Measurements from ENCODE around the gene PNMA1.

PNMA1 gene

DNA sequence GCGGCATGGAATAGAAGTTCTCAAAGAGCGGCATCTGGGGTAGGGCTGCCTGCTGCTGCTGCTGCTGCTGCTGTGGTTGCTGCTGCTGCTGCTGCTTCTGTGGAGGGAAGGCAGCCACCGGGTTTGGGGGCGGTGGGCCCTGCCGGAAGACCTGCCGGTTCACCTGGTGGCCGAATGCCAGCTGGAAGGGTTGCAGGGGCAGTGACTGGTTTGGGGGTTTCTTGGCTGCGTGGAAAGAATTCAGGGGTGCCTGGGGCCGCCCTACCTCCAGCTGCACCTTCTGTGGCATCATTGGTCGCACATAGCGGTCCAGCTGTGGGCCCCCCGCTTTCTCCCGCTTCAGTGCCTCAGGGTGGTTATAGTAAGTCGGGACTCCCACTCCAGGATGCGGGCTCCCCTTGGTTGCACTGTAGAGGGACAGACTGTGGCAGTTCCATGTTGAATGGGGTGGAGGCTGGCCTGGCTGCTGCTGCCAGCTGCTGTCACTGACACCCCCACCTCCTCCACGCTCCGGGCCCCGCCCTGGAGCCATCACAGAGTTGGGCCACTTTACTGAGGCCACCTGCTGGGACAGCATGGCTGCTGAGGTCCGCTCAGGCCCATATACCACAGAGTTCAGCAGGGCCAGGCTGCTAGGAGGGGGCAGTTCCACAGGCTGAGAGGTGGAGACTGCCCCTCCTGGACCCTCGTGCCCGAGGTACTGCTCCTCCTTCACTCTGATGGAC, 25.2 kb upstream of the PNMA1 start:
- no peak for DNase-seq (ENCODE audit: low read depth in 1 of 2, low spot score in 1 of 2)

DNA sequence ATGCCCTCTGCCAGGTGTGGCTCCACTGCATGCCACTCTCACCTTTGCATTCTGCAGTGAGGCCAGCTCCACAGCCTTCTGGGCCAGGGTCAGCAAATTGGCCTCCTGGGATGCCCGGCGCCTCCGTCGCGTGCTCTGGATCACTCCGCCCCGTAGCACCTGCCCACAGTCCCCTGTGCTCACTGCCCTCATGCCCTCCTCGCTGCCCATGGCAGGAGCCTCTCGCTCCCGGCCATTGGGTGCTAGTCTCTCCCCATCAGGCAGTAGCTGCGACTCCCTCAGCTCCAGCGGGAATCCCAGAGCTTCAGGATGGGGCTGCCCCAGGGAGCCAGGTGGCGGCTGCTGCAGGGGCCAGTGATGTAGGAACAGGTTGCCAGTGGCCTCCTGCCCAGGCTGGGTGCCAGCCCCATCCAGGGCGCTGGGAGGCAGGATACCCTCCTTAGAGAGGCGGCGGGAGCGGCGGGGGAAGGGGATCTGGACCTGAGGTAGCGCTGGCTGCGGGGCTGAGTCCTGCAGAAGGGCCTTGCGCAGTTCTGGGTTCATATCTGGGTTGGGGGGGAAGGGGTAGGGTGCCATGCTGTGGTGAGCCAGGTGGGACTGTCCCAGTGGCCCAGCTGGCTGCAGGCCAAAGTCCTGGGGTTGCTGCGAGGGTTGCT, 24.5 kb upstream of the PNMA1 start:
- no peak for DNase-seq (ENCODE audit: low read depth in 1 of 2, low spot score in 1 of 2)

DNA sequence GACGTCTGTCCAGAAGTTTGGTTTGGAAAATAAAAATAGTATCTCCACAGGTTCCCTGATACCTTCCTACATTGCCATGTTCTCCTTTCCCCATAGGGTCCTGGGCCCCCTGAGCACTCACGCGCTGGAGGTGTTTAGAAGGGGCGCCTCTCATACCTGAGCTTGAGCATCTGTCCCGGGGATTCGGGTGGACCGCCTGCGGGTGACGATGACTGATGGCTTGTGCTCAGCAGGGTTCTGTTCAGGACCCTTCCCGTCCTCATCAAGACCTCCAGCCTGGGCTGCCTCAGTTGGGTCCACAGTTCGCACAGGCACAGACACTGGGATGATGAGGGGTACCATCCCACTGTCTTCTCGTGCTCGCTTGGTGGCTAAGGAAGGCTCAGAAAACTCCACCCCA, 22.7 kb upstream of the PNMA1 start:
- DNase-seq (ENCODE audit: low read depth in 1 of 2, low spot score in 1 of 2): no peak

DNA sequence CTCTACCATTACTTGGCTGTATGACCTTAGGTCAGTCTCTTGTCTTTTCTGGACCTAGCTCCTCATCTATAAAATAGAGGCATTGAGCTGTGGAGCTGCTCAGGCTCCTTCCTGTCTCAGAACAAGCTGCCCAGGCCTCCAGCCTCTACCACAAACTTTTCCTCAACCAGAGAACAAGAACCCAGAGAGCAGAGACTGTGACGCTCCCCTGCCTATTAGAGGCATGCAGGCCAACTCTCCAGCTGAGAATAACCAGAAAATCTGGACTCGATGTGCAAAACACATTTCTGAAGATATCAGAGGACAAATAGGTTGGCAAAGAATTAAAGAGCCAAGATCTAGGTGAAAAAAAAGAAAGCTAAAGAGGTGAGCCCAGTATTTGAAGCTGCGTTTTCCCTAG, 17.8 kb upstream of the PNMA1 start:
- no peak for DNase-seq (ENCODE audit: low read depth in 1 of 2, low spot score in 1 of 2)

DNA sequence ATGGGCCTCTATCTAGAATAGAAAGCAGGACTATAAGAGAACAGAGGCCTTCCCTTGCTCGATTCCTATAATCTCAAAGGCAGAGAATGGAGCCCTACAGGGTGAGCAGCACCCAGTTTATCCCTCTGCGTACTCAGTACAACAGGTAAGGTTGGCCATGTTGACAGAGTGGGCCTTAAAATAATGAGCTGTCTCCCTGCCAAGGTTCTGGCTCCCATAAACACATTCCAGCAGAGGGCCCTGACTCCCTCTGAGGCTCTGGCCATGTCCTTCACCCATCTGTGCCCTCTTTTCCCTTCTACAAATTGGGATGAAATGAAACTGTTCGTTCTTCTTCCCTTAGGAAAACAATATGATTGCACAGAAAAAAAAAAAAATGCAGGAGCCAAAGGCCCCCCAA, 16.9 kb upstream of the PNMA1 start:
- DNase-seq (ENCODE audit: low read depth in 1 of 2, low spot score in 1 of 2): no peak

DNA sequence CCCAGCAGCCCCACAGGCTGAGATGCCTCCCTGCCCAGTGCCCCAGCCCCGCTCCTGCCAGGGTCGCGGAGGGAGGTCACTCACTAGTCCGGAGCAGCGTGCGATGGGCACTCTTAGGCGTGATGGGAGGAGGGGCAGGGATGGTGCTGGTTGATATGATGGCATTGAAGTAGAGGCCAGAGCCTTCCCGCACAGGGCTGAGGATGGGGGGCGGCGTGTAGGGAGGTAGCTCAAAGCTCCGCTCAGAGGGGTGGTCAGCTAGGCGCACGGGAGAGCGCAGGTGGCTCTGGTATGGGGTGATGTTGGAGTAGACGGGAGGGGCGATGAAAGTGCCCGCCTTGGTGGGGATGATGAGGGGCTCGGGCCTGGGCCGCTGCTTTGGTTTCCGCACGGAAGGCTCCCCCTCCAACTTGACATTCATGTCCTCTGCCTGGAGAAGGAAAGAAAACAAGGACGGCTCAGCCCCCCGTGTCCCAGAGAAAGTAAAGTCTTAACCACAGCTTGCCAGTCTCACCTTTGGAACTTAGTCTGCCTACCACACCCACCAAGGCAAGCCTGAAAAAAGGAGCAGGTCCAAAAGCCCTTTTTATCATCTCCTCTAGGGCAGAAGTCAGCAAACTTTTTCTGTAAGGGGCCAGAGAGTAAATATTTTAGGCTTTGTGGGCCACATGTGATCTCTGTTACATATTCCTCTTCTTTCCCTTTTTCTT, 15.5 kb upstream of the PNMA1 start:
- no peak for DNase-seq (ENCODE audit: low read depth in 1 of 2, low spot score in 1 of 2)

DNA sequence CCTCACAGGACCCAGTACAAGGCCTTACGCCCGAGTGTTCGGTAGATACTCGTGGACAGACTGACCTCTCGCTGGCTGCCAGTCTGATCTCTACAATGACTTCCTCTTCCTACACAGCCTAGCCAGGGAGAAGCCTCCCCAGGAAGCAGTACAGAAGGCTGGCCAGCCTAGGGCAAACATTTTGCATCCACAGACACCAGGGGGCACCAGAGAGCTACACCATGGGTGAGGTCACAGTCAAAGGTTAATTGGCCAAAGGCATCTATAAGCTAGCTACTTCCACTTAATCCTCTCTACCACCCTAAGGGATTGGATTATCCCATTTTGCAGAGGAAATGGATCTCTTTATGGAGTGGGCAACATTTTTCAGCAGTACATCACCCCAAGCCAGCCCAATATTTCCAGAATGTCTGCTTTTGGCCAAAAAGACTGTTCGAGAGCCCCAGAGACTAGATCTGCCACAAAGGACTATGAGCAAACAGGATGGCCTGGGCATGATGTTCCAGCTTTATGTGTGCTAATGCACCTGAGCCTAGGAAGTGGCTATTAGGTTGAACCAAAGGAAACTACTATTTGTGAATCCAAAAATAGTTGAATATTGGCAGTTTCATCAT, 14.6 kb upstream of the PNMA1 start:
- peak; percentile 74 for DNase-seq (ENCODE audit: low read depth in 1 of 2, low spot score in 1 of 2)

DNA sequence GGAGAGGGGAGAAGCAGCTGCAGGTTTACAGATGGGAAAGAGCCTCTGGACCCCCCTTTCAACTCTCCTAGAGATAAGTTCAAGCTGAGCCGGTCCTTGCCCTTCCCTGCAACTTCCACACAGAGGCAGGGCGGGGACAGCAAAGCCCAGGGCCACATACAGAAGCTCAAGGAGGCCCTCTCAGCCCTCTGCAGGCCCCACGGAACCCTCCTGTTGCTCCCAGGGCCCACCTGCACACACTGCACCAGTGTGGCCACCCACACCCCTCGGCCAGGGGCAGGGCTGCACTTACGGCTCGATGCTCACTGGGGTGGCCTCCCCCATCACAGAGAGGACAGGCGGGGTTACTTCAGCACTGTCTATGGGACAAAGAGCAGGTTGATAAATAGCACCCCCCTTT, 13.0 kb upstream of the PNMA1 start:
- no peak for DNase-seq (ENCODE audit: low read depth in 1 of 2, low spot score in 1 of 2)

DNA sequence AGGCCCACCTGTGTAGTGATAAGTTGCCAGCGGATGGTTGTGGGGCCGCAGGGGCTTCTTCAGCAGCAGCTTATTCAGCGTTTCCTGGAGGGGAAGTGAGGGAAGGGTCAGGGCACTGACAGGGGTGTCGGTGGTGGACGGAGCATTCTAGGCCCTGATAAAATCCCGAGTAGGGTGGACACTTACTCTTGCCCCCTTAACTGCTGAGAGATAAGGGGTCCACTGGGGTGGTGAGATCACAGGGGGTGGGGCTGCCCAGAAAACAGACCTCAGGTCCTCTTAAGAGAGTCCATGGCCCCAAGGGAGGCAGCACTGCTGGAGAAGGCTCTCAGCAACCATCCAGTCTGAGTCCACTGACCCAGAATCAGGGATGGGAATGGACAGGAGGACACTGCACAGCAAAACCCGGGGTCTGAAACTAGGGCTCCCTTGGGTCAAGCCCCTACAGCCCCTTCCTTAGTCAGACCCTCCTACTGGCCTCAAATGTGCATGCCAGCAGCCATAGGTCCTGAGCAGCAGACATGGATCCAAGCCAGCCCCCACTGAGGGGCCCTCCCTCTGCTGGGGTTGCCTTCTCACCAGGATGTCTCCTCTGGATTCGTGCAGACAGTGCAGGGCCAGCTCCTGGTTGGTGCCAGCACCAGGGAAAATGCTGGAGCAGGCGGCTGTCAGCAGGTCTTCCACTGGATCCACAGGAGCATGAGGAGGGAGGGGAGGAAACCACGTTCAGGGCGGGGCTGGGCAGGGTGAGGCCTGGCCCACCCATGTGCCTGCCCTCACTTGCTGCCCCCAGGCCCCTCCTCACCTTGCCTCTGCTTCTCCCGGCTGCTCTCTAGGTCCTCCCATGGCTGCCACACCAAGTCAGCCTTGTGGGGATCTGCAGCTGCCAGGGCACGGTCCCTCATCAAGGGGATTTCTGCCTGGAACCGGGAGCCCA, 12.1 kb upstream of the PNMA1 start:
- DNase-seq (ENCODE audit: low read depth in 1 of 2, low spot score in 1 of 2): no peak

DNA sequence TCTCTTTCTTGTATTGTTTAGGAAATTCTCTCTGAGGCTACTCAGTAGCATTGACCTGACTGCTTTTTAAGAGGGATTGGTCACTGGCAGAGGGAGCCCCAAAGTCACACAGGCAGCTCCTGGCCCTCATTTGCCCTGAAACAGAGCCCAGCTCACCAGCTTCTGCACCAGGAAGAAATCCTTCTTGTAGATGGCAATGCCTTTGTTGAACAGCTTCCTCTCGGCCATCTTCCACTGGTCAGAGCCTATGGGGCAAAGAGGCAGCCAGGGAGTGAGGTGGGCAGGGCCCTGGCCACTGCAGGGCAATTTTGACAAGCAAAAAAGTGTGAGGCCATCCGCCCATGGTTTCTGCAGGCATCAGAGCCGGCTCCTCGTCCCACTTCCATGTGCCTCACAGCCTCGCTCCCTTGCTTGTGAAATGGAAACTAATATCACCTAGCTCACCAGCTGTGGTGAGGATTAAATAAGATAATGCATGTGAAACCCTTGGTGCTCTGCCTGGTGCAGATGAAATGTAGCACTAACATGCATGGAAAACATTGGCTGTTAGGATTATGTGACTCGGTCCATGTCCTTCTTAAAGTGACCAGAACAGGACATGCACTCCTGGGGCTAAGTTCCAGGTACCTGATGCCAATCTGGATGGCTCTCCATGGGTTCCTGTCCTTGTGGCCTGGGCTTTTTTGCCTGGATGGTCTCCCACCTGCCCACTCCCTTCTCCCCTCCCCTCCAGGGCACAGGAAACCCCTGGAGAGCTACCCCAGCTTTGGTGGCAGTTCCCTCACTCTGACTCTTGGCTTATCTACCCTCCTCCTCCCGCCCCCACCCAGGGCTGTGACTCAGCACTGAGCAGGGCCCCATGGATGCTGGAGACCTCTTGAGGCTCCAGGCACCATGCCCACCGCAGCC, 11.2 kb upstream of the PNMA1 start:
- peak in 1 of 2 donors; percentile 20 for DNase-seq (ENCODE audit: low read depth in 1 of 2, low spot score in 1 of 2)

DNA sequence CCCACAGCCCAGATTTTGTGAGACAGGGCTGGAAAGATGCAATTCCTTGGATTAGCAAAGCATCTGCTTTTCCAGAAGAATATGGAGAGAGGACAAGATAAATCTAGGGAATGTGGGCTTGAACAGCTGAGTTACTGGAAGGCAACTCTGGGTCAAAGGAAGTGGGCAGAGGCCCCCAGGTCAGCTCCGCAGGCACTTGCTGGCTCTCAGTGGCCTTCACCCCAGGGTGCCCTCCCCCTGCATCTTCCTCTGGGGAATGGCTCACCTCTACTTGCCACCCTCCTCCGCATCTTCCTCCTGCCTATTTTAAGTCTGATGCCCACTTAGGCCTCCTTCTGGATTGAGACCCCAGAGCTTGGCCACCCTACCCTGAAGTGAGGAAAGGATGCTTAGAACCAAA, 10.5 kb upstream of the PNMA1 start:
- no peak for DNase-seq (ENCODE audit: low read depth in 1 of 2, low spot score in 1 of 2)

DNA sequence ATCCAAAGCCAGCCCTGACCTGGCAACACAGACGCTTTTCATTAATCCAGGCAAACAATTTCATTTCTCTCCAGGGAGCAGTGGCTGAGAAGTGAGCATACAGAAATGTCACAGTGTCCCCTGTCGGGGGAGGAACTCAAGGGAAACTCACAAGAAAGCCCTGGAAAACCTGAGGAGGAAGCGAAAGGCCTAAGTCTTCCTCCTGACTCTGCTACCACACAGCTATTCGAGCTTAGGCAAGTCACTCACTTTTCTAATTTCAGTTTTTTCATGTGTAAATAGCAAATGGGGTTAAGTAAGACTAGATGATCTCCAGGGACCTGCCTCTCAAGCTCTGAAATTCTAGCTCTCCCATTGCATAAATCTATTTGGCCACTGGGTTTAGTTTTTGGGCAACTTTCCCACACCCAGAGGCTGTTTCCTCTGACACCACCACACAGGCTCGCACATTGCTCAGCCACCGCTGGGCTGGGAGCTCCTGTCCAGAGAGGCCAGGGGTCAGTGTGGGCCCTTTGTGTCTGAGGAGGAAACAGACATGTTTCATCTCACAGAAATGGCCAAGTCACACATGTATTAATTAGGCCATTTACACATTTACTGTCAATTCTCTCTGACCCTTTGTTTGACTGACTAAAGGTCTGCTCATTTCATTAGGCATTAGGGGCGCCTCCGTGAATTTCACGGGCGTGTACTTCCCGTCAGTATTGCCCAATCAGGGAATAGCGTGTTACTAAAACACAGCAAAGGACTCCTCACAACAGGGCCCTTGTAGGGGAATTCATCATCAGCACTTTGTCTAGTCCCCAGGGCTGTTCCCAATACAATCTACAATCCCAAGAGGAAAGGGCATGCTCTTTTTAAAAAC, 9.8 kb upstream of the PNMA1 start:
- DNase-seq (ENCODE audit: low read depth in 1 of 2, low spot score in 1 of 2): no peak

DNA sequence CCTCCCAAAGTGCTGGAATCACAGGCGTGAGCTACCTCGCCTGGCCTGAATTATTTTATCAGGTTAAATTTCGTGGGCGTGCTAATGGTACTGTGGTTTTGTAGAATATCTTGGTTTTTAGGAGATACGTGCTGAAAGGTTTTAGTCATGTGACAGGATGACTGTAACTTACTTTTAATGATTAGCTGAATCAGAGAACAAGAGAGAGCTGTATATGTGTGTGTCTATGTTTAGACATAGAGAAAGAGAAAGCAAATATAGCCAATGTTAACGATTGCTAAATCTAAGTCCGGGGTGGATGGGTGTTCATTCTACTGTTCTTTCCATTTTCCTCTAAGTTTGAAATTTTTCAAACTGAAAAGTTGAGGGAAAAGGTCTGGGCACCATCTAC, 9.2 kb upstream of the PNMA1 start:
- no peak for DNase-seq (ENCODE audit: low read depth in 1 of 2, low spot score in 1 of 2)

DNA sequence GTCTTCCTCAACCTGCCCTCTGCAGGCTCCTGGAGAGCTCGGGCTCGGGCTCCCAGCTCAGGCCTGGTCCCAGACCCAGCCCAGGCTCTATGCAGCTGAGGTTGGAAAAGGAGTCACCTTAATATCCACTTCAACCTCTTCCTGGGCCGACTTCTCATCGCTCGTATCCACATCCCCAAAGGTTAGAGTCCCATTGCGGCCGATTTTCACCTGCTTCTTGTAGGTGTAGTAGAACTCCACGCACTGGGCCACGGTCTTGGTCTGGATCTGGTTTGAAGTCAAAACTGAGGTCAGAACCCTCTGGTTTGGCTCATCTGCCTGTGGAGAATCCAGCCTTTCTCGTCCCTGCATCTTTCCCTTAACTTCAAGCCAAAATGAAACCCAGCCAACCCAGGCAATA, 8.4 kb upstream of the PNMA1 start:
- DNase-seq (ENCODE audit: low read depth in 1 of 2, low spot score in 1 of 2): no peak

DNA sequence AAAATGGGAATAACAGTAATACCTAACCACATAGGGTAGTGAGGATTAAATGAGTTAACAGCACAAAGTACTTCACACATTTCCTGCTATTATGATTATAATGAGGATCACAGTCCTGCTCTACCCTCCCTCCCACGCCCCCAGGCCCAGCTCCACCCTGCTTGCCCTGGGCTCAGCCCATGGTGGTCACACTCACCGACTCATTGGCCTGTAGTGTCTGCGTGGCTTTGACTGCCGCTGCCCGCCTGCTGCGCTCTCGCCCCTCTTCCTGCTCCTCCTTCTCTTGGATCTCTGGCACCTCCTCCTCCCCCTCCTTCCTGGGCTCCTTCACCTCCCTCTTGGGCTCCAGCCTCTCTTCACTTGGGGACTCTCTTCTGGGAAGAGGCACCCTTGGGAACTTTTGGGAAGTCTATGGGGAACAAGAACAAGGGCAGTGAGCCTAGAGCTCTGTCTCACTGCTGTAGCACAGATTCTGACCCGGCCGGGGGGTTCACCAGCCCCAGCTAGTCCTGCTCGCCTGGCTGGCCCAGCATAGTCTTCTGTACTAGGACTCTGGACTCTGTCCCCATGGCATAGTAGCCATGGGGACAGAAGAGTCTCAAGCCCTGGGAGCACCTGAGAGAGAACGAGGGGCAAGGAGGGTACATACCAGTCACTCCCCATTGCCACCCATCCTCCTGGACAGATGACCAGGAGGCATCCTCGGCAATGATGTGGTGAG, 7.1 kb upstream of the PNMA1 start:
- no peak for DNase-seq (ENCODE audit: low read depth in 1 of 2, low spot score in 1 of 2)

DNA sequence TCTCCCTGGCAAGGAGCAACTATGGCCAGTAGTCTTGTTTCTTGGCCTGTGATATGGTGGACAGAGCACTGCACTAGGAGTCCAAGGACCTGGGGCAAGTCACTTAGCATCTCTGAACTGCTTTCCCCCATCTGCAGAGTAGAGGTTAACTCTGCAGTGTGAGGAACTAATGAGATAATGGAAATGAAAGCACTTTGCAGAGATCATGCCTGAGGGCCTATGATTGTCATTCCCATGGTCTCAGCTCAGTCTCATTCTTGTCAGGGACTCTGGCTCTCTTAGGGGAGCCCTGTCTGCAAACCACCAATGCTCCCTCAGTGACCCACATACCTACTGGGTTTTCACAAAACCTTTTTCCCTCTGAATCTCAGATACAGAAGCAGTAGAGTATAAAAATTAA, 6.5 kb upstream of the PNMA1 start:
- DNase-seq (ENCODE audit: low read depth in 1 of 2, low spot score in 1 of 2): no peak

DNA sequence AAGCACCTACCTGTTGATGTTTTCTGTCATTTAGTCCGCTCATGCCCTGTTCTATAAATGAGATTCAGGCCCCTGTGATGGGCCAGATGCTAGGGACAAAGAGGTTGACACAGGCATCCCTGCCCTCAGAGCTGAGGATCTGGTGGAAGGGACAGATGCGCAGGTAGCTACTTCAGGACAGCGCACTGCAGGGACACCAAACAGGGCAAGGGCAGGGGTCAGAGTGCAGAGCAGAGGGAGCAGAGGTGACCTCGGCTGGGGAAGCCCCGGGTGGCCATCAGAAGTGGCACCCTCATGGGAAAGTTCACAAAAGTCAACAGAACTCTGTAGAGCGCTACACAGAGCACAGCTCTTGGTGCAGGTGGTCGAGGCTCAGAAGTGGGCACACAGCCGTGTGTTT, 5.6 kb upstream of the PNMA1 start:
- no peak for DNase-seq (ENCODE audit: low read depth in 1 of 2, low spot score in 1 of 2)

DNA sequence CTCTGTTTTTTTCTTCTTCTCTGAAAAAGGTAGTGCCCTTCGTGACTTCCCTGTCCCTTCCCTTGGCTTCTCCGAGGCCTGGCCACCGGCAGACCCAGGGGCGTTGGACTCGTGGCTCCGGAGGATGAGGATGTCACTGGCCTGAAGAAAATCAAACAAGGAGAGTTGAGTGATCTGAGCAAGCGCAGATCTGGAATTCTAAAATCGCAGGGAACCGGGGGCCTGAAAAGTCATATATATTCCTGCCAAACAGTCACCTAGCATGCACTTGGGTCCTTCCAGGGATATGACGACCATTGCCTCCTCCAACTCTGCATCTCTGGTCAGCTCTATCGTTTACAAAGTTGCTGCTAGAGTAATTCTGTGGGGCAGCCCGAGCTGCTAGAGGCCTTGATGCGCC, 5.2 kb upstream of the PNMA1 start:
- DNase-seq (ENCODE audit: low read depth in 1 of 2, low spot score in 1 of 2): no peak

Measured in stimulated activated CD4-positive, alpha-beta T cell treated with anti-CD3 and anti-CD28 coated beads, Interleukin-15, amount 100 ng/mL, for 1 hour (primary cell).